Vagina (tissue), 2 donors: ENCODE results near the gene SLC12A2.

Experiments
- CTCF ChIP-seq, 3 experiments: fragments of 450-650 bp in 2 of 3; fragments of 200-600 bp in 1 of 3; sonication (generic) in 1 of 3; IDR thresholded peaks; one replicate each; pipeline ENCODE4 v1.5.1; 2017 to 2019; ENCODE audit warnings: antibody characterized with exemption in 3 of 3, mild to moderate bottlenecking in 2 of 3, moderate library complexity in 2 of 3
- POLR2A ChIP-seq, 2 donors: fragments of 450-650 bp; IDR thresholded peaks; one replicate each; pipeline ENCODE4 v1.6.1; 2017; ENCODE audit warnings: antibody characterized with exemption in 2 of 2, mild to moderate bottlenecking in 2 of 2, moderate library complexity in 2 of 2
- POLR2AphosphoS5 ChIP-seq, 2 donors: sonication (generic); formaldehyde crosslinking; IDR thresholded peaks; one replicate each; pipeline ENCODE4 v1.9.0; 2017; ENCODE audit warnings: antibody characterized with exemption in 2 of 2, mild to moderate bottlenecking in 2 of 2, low read depth in 1 of 2; ENCODE audit not compliant: insufficient read depth in 1 of 2

GRCh38 chr5:128237546-128237945 lies 154.0 kb downstream of the SLC12A2 start:
- no peak for TF ChIP-seq POLR2A (IDR thresholded peaks at IDR 0.05)
- TF ChIP-seq CTCF (IDR thresholded peaks at IDR 0.05), result no peak
- TF ChIP-seq POLR2AphosphoS5 (IDR thresholded peaks at IDR 0.05; ENCODE audit: insufficient read depth in 1 of 2, low read depth in 1 of 2), result no peak
